ENCODE data around the gene IMMP2L.
"Not testable (repeated sequence)": the region's sequence is repeated elsewhere in the genome, so short reads cannot be mapped to it uniquely, and the experiment has no call there.

The IMMP2L gene

DNA sequence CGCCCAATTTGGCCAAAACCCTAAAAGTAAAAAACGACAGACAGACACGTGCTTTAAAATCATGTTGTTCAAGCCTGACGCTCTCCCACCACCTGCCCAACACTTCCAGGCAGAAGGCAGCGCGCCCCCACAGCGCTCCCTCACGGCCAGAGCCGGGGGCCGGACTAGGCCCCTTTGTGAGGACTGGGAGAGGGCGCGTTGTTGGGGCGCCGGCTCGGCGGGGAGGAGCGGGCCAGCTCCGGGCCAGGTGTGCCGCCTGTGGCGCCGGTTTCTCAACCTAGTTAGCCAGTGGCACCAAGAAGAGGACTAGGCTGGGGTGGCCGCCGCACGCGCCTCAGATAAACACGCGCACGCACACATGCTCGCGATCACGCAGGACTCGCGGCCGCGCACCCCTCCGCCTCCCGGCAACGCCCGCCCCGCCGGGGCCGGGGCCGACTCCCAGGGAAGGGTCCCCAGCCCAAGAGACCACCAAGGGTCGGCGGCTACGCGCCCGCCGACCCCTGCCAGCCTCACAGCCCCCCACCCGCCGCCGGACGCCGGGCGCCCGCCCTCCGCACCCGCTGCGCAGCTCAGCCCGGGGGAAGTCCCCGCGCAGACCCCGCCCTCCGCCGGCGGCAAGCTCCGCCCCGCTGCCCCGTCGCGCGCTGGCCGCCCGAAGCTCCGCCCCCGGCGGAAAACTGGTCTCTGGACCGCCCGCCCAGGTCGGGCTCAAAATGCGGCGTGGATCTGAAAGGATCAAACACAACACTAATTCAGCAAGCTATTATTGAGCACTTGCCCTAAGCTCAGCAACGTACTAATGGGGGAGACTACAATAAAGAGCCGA is at the start of gene IMMP2L:
Gene IMMP2L (minus strand): TSS at position 589 of the 829 bp plus-strand sequence.
- DNase-seq (ENCODE audit: low read depth): peak; percentile 77

DNA sequence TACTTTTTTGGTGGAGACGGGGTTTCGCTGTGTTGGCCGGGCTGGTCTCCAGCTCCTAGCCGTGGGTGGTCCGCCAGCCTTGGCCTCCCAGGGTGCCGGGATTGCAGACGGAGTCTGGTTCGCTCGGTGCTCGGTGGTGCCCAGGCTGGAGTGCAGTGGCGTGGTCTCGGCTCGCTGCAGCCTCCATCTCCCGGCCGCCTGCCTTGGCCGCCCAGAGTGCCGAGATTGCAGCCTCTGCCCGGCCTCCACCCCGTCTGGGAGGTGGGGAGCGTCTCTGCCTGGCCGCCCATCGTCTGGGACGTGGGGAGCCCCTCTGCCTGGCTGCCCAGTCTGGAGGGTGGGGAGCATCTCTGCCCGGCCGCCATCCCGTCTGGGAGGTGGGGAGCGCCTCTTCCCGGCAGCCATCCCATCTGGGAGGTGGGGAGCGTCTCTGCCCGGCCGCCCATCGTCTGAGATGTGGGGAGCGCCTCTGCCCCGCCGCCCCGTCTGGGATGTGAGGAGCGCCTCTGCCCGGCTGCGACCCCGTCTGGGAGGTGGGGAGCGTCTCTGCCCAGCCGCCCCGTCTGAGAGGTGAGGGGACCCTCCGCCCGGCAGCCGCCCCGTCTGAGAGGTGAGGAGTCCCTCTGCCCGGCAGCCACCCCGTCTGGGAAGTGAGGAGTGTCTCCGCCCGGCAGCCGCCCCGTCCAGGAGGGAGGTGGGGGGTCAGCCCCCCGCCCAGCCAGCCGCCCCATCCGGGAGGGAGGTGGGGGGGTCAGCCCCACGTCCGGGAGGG is 47.4 kb upstream of the IMMP2L start:
- not testable (repeated sequence) for DNase-seq (ENCODE audit: low read depth)

DNA sequence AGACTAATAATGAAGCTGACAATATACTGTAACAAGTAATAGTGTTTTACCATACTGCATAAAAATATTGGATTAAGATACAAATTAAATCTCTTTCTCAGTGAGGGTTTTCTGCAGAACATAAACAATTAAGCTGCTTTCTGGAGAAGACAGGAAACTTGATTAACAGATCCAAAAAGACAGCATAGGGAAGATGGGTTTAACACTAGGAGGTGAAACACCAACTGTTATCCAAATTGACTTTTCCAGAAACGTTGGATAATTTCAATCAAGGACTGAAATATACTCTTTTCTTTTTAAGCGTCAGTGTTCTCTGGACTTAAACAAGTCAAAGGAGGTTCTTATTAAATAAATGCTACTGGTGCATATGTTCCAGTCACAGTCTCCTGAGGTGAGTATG is 45.3 kb upstream of the IMMP2L start:
- DNase-seq (ENCODE audit: low read depth): no peak

DNA sequence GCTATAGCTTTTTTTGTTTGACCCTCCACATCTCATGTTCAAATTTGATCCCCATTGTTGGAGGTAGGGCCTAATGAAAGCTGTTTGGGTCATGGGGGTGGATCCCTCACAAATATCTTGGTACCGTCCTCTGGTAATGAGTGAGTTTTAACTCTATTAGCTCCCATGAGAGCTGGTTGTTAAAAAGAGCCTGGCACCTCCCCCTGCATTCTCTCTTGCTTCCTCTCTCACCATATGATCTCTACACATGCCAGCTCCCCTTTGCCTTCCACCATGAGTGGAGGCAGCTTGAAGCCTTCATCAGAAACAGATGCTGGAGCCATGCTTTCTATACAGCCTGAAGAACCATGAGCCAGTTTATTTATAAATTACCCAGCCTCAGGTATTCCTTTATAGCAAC is 43.0 kb upstream of the IMMP2L start:
- no peak for DNase-seq (ENCODE audit: low read depth)

DNA sequence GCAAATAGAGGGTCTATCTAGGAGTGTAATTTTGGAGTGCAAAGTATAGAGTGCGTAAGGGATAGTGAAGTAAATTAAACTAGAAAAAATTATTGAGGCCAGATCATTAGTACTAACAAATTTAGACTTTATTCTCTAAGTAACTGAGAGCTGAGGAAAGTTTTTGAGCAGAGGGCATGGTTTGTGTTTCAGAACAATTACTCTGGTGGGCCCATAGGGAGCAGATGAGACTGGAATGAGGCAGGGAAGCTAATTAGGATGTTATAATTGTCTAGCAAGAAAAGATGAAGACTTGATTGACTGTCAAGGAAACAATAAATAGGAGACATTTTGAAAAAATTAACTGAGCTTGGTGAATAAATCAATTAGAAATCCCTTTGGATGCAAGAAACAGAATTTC is 37.8 kb upstream of the IMMP2L start:
- DNase-seq (ENCODE audit: low read depth): no peak

DNA sequence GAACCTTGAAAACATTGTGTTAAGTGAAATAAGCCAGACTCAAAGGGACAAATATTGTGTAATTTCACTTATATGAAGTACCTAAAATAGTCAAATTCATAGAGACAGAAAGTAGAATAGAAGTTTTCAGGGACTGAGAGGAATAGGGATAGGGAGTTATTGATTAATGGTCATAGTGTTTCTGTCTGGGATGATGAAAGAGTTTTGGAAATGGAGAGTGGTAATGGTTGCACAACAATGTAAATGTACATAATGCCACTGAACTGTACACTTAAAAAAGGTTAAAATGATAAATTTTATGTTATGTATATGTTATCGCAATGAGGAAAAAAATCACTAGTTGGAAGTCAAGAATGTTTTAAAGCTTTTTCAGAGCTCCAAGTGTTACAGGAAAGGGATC is 33.5 kb upstream of the IMMP2L start:
- no peak for DNase-seq (ENCODE audit: low read depth)

DNA sequence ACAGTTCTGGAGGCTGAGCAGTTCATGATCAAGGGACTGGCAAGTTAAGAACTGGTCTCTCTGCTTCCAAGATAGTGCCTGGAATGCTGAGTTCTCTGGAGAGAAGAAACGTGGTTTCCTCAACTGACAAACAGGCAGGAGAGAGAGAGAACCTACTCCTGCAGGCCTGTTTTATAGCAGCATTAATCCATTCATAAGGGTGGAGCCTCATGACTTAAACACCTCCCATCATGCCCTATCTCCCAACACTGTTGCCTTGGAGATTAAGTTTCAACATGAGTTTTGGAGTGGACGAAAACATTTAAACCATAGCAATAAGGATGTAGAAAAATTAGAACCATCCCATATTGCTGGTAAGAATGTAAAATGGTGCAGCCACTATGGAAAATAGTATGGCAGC is 32.3 kb upstream of the IMMP2L start:
- no peak for DNase-seq (ENCODE audit: low read depth)

DNA sequence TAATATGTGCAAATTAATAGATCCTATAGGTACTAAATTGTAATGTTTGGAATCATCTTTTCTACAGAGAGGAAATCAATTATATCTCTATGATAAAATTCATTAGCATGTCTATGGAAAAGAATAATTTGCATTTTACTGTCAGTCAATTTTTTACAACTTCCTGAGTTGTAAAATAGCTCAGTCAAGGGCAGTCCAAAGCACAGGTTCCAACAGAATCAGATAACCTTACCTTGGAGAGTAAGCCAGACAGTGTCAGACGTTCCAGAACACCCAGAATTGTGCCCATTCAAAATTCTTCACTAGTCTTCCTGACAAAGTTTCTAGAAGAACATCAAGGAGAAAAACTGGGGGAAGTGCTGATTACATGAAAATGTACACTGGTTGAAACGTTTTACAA is 31.1 kb upstream of the IMMP2L start:
- DNase-seq (ENCODE audit: low read depth): no peak

DNA sequence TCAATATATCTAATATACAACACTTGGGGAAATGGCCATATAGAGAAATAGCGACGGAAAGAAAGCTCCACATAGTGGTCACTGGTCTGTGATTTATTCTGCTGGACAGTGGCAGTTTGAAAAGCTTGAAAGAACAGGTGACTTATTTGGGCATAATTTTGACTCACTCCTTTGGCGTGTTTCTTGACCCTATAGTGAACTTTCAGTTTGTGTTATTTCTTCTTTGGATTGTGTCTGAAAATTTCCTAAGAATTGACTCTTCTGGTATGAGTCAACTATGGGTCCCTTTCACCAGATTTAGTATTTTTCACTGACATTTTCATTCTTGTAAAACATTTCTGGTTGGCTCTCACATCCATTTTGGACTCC is 25.8 kb upstream of the IMMP2L start:
- no peak for DNase-seq (ENCODE audit: low read depth)

DNA sequence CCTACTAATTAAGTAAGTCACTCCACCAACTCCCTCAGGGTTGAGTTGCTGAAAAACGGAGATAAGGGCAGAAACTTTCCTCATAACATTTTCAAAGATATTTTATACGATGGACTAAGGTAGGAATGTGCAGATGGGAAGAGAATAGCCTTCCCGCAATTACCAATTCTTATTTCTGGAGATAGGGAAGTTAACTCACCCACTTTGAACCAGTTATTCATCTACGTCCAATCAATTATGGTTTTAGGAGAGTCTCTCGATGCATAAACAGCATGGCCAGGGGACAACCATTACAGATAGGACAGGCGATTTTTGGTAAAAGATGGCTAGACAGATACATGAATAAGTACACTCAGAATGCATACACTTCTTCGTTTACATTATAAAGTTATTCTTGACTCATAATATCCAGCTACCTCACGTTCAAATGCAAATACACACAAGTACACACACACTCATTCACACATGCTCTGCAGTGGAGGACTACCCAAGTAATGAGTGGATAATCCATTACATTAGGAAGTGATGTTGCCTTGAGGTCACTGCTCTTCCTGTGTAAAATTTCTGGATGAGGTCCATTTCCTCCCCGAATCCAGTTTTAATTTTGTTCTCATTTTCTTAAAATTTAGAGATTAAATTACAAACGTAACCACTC is 25.2 kb upstream of the IMMP2L start:
- DNase-seq (ENCODE audit: low read depth): no peak

DNA sequence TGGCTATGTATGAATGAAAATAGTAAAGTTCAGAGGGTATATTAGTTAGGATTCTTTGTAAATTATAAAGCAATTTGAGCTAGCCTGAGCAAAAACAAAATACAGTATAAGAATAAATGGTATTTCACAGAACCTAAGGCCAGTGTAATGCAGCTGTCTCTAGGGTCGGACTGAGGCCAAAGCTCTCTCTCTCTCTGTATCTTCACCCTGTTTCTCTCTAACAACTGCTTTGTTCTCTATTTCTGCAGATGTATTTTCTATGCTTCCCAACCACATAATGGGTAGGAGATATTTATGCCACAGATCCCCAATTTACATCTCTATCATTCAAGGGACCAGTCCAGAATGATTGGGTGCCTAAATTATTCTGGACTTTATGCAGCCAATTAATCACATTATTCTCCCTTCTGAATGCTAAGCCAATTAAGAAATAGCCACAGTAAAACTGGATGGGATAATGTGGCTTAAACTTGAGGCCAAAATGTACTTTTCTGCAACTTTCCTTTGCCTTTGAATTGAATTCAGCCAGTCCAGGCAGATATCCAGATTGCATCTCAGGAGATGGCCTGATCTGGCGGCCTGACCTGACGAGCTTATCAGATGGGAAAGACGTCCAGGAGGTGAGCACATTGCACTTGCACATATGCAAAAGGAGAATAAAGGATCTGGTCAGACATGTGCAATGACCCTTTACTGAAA is 24.6 kb upstream of the IMMP2L start:
- DNase-seq (ENCODE audit: low read depth): no peak

DNA sequence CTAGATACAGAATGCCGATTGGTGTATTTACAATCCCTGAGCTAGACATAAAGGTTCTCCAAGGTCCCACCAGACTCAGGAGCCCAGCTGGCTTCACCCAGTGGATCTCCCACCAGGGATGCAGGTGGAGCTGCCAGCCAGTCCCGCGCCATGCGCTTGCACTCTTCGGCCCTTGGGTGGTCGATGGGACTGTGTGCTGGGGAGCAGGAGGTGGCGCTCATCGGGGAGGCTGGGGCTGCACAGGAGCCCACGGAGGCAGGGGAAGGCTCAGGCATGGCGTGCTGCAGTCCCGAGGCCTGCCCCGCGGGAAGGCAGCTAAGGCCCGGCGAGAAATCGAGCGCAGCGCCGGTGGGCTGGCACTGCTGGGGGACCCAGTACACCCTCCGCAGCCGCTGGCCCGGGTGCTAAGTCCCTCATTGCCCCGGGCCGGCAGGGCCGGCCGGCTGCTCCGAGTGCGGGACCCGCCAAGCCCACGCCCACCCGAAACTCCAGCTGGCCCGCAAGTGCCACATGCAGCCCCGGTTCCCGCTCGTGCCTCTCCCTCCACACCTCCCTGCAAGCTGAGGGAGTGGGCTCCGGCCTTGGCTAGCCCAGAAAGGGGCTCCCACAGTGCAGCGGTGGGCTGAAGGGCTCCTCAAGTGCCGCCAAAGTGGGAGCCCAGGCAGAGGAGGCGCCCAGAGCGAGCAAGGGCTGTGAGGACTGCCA is 19.6 kb upstream of the IMMP2L start:
- DNase-seq (ENCODE audit: low read depth): not testable (repeated sequence)

DNA sequence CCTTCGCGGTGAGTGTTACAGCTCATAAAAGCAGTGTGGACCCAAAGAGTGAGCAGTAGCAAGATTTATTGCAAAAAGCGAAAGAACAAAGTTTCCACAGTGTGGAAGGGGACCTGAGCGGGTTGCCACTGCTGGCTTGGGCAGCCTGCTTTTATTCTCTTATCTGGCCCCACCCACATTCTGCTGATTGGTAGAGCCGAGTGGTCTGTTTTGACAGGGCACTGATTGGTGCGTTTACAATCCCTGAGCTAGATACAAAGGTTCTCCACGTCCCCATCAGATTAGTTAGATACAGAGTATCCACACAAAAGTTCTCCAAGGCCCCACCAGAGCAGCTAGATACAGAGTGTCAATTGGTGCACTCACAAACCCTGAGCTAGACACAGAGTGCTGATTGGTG is 18.9 kb upstream of the IMMP2L start:
- DNase-seq (ENCODE audit: low read depth): not testable (repeated sequence)

DNA sequence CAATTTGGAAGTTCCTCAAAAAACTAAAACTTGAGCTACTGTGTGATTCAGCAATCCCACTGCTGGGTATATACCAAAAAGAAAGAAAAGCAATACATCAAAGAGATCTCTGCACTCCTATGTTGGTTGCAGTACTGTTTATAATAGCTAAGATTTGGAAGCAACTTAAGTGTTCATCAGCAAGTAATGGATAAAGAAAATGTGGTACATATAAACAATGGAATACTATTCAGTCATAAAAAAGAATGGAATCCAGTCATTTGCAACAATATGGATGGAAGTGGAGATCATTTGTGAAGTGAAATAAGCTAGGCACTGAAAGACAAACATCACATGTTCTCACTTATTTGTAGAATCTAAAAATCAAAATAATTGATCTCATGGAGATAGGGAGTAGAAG is 16.5 kb upstream of the IMMP2L start:
- DNase-seq (ENCODE audit: low read depth): no peak

DNA sequence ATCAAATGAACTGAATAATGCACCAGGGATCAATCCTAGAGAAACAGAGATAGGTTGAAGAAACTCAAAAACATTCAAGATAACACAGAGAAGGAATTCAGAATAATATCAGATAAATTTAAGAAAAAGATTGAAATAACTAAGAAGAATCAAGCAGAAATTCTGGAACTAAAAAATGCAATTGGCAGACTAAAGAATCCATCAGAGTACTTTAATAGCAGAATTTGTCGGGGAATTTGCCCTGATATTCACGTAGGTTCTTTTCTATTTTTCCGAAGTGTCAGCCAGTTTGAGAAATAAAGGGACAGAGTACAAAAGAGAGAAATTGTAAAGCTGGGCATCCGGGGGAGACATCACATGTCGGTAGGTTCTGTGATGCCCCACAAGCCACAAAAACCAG is 9.4 kb upstream of the IMMP2L start:
- DNase-seq (ENCODE audit: low read depth): no peak

DNA sequence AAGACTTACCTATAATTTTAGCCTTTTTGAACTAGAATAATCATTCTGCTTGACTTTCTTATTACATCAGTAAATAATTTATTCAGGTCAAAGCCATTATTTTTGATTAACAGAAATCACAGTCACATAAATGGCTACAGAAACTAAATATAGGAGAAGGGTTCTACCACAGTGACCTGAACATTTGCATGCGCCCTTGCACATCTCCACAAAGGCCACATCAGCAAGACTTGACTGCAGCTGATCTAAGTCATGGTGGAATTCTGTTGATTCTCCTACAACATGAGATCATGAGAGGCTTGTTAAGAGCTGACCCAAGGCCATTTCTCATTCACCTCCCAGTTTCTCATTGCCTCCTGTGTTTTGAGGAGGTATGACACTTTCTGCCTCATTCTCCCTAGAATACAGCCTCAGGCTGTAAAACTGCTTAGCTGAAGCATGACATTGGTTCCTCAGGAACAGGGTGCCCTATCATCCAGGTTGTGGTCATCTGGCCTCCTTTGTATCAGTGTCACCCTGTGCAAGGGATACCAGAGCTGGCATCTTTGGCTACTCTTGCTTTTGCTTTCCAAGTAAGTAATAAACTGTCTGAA is 6.7 kb upstream of the IMMP2L start:
- DNase-seq (ENCODE audit: low read depth): no peak

DNA sequence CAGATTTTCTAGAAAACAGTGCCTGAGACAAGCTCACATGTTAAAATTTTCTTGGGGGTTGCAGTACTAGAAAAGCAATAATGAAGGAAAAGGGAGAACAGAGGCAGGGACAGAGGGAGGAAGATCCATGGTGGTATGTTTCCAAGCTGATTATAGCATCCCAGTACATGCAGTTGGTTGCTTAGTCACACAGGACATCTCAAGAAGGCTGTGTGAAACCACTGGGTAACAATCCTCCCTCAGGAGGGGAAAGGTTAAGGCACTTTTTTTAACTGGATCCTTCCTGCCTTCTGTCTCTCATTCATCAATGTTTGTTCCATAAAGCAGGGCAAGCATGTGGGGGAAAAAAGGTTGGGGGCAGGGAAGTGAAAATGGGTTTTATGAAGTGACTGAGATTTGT is 6.1 kb upstream of the IMMP2L start:
- no peak for DNase-seq (ENCODE audit: low read depth)

DNA sequence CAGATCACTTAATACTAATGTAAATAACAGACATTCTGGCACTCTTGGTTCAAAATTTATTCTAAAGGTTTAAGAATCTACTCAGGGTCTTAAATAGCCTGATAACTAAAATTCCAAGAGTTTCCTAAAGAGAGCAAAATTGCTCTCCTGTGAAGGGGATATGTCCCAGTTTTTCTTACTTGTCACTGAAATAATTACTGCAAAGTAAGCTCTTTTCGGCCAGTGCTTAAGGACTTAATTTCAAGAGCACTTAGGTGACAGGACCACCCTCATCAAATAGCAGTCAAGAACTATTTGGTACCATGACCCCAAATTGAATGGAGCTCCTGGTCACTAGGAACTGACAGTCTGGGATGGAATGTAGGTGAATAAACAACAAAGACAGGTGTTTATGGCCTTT is 1.8 kb upstream of the IMMP2L start:
- no peak for DNase-seq (ENCODE audit: low read depth)

DNA sequence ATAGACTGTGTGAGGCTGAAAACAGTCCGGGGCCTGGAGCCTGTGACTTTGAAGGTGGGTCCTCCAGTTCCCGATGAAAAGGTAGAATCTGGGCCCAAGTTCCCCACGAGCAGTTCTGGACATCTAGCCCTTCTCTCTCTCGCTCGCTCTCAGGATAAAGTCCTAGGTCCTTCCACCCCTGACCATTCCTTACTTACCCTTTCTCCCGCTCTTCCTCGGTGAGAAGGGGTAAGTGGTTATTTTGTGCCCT is 713 bp downstream of the IMMP2L start:
- no peak for DNase-seq (ENCODE audit: low read depth)

DNA sequence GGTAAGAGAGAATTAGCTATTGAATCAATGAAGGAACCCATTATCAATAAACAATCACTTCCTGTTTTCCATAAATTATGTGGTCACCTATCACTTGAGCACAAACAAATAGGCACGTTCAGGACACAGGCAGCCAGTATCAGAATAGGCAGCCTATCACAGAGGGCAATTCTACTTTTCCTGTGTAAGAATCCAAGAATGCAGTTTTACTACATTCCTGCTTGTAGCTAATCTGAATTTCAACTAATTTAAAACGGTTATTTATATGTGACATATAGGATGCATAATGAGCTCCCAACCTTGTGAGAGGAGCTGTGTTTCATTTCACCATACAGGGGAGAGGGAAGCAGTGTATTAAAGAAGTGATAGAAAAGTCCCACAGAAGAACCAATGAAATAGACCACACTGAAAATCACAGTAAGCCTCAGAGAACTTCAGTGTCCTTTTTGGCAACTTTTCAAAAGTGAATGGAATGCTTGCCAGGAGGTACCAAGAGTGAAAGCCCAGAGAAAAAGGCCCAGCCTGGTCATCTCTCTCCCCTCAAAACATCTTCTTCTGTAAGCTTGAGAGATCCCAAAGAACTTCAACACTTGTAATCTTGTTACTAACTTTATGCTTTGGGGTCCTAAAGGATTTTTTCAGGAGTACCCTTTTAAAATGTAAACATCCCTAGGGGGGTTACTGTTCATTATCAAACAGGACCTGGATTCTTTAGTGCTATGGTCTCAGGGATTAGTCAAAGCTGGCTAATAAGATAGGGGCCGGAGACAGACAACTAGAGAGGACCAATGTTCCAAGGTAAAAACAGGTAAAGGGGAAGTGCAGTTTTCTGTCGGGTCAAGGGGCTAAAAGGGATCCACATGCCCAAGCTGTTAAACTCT is 1.3 kb downstream of the IMMP2L start:
- DNase-seq (ENCODE audit: low read depth): peak; percentile 22

DNA sequence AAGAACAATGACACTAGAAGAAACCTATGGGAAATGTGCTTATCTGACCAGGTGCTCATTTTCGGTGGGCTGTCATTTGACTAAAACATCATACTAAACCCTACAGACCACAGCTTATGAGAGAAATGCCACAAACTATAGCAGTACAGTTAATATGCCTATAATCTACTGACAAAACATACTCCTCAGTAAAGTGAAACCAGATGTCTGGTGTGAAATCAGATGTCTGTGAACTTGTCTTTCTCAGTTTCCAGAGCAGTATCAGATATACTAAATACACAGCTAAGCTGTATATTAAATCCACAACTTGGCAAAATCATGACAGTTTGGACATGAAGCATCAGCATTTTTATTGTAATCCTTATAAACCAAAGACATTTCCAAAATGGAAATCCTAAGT is 3.3 kb downstream of the IMMP2L start:
- DNase-seq (ENCODE audit: low read depth): peak; percentile 30

Measured in fibroblast of gingiva (primary cell).